ENCODE measurements around the gene RANBP17.

DNA sequence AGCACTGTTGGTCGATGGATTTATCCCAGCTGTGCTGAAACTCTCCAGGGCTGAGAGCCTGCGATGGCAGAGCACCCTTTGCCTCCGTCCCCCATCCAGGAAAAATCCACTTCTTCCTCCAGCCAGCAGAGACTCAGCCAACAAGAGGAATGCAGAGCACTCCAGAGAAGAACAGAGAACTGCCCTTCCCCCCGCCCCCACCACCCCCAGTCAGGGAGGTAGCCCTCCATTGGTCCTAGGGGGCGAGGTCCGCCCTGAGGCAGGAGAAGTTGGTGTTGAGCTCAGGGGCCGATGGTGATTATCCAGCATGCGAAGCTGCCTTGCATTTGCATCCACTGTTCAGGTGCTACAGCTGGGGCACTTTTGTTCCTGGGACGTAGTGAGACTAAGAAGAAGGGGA is 456.2 kb downstream of the RANBP17 start:
- TF ChIP-seq, protein P1, sequence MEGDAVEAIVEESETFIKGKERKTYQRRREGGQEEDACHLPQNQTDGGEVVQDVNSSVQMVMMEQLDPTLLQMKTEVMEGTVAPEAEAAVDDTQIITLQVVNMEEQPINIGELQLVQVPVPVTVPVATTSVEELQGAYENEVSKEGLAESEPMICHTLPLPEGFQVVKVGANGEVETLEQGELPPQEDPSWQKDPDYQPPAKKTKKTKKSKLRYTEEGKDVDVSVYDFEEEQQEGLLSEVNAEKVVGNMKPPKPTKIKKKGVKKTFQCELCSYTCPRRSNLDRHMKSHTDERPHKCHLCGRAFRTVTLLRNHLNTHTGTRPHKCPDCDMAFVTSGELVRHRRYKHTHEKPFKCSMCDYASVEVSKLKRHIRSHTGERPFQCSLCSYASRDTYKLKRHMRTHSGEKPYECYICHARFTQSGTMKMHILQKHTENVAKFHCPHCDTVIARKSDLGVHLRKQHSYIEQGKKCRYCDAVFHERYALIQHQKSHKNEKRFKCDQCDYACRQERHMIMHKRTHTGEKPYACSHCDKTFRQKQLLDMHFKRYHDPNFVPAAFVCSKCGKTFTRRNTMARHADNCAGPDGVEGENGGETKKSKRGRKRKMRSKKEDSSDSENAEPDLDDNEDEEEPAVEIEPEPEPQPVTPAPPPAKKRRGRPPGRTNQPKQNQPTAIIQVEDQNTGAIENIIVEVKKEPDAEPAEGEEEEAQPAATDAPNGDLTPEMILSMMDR (conservative IDR thresholded peaks at IDR 0.05; ENCODE audit: low read depth in 2 of 2) = no peak
- TF ChIP-seq POLR2AphosphoS5 (IDR thresholded peaks at IDR 0.05; ENCODE audit: low read depth) = no peak
- TF ChIP-seq, protein P2, sequence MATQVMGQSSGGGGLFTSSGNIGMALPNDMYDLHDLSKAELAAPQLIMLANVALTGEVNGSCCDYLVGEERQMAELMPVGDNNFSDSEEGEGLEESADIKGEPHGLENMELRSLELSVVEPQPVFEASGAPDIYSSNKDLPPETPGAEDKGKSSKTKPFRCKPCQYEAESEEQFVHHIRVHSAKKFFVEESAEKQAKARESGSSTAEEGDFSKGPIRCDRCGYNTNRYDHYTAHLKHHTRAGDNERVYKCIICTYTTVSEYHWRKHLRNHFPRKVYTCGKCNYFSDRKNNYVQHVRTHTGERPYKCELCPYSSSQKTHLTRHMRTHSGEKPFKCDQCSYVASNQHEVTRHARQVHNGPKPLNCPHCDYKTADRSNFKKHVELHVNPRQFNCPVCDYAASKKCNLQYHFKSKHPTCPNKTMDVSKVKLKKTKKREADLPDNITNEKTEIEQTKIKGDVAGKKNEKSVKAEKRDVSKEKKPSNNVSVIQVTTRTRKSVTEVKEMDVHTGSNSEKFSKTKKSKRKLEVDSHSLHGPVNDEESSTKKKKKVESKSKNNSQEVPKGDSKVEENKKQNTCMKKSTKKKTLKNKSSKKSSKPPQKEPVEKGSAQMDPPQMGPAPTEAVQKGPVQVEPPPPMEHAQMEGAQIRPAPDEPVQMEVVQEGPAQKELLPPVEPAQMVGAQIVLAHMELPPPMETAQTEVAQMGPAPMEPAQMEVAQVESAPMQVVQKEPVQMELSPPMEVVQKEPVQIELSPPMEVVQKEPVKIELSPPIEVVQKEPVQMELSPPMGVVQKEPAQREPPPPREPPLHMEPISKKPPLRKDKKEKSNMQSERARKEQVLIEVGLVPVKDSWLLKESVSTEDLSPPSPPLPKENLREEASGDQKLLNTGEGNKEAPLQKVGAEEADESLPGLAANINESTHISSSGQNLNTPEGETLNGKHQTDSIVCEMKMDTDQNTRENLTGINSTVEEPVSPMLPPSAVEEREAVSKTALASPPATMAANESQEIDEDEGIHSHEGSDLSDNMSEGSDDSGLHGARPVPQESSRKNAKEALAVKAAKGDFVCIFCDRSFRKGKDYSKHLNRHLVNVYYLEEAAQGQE (IDR thresholded peaks at IDR 0.05; ENCODE audit: unreplicated experiment) = no peak

All from GM23338 (cell line).